Measurements from ENCODE around the gene ZNF236. TPM values are rescaled to one million over a fixed set of nuclear protein-coding genes. Genes with fewer than 3 reads are reported as not detected.
A peak's percentile ranks its signal among the peaks of the same experiment; 100 is the strongest.

Gene ZNF236
- total RNA-seq, 2 donors from 2014 or later: 19.3 to 20.1 TPM

- no peak overlapping the region for H3K27ac Mint-ChIP-seq
- no peaks in the 10 kb centered on the region for H3K36me3 Mint-ChIP-seq (ENCODE audit: low read depth)
- H3K4me1 Mint-ChIP-seq: peaks cover 6% of the 10 kb centered on the region
Observed at GRCh38 chr18:77003316-77003715, 181.0 kb downstream of the ZNF236 start.

GRCh38 chr18:77004555-77005380, 182.4 kb downstream of the ZNF236 start:
- ATAC-seq (replicated peaks): peak; percentile 42
- Mint-ChIP-seq H3K4me1 (peaks cover 6% of the 10 kb centered on the region), H3K27ac (peak overlapping the region; percentile 38), H3K4me3 (peak overlapping the region; percentile 42), H3K36me3 (ENCODE audit: low read depth) (peaks cover 7% of the 10 kb centered on the region), H3K27me3 (no peaks in the 10 kb centered on the region), H3K9me3 (no peaks in the 10 kb centered on the region)

More at GRCh38 chr18:77003316-77003715, 181.0 kb downstream of the ZNF236 start:
- ATAC-seq (replicated peaks): no peak
- Mint-ChIP-seq H3K4me3 (no peak overlapping the region), H3K9me3 (no peaks in the 10 kb centered on the region), H3K27me3 (no peaks in the 10 kb centered on the region)

GRCh38 chr18:77005651-77006195, 183.4 kb downstream of the ZNF236 start:
- Mint-ChIP-seq H3K4me1 (peaks cover 9% of the 10 kb centered on the region), H3K27ac (no peak overlapping the region), H3K27me3 (no peaks in the 10 kb centered on the region), H3K4me3 (no peak overlapping the region), H3K9me3 (no peaks in the 10 kb centered on the region), H3K36me3 (ENCODE audit: low read depth) (peaks cover 16% of the 10 kb centered on the region)
- ATAC-seq (replicated peaks): no peak

GRCh38 chr18:77006305-77007175, 184.2 kb downstream of the ZNF236 start:
- H3K27me3 Mint-ChIP-seq: no peaks in the 10 kb centered on the region
- no peaks in the 10 kb centered on the region for H3K9me3 Mint-ChIP-seq
- peak overlapping the region; percentile 65 for H3K27ac Mint-ChIP-seq
- peaks cover 24% of the 10 kb centered on the region for H3K36me3 Mint-ChIP-seq (ENCODE audit: low read depth)
- ATAC-seq (replicated peaks): no peak
- H3K4me1 Mint-ChIP-seq: peaks cover 11% of the 10 kb centered on the region
- no peak overlapping the region for H3K4me3 Mint-ChIP-seq

- Mint-ChIP-seq H3K27ac (peak overlapping the region; percentile 65), H3K4me1 (peaks cover 11% of the 10 kb centered on the region), H3K4me3 (no peak overlapping the region)
Observed at GRCh38 chr18:77007251-77007650, 184.9 kb downstream of the ZNF236 start.

GRCh38 chr18:77008006-77008405, 185.6 kb downstream of the ZNF236 start:
- Mint-ChIP-seq H3K36me3 (ENCODE audit: low read depth) (peaks cover 39% of the 10 kb centered on the region), H3K4me1 (peaks cover 11% of the 10 kb centered on the region), H3K27me3 (no peaks in the 10 kb centered on the region), H3K27ac (no peak overlapping the region), H3K4me3 (no peak overlapping the region), H3K9me3 (no peaks in the 10 kb centered on the region)
- no peak for ATAC-seq (replicated peaks)

More at GRCh38 chr18:77007251-77007650, 184.9 kb downstream of the ZNF236 start:
- ATAC-seq (replicated peaks): no peak
- Mint-ChIP-seq H3K36me3 (ENCODE audit: low read depth) (peaks cover 31% of the 10 kb centered on the region), H3K9me3 (no peaks in the 10 kb centered on the region), H3K27me3 (no peaks in the 10 kb centered on the region)

- Mint-ChIP-seq H3K27ac (peak overlapping the region; percentile 59), H3K4me3 (no peak overlapping the region), H3K27me3 (no peaks in the 10 kb centered on the region), H3K9me3 (no peaks in the 10 kb centered on the region), H3K36me3 (ENCODE audit: low read depth) (peaks cover 46% of the 10 kb centered on the region), H3K4me1 (peaks cover 16% of the 10 kb centered on the region)
- no peak for ATAC-seq (replicated peaks)
Observed at GRCh38 chr18:77008576-77009315, 186.4 kb downstream of the ZNF236 start.

GRCh38 chr18:77009675-77010074, 187.3 kb downstream of the ZNF236 start:
- no peak for ATAC-seq (replicated peaks)
- Mint-ChIP-seq H3K4me3 (no peak overlapping the region), H3K9me3 (no peaks in the 10 kb centered on the region), H3K27me3 (no peaks in the 10 kb centered on the region), H3K36me3 (ENCODE audit: low read depth) (peaks cover 56% of the 10 kb centered on the region), H3K4me1 (peaks cover 16% of the 10 kb centered on the region), H3K27ac (peak overlapping the region; percentile 37)

- Mint-ChIP-seq H3K4me3 (no peak overlapping the region), H3K36me3 (ENCODE audit: low read depth) (peaks cover 79% of the 10 kb centered on the region), H3K27me3 (no peaks in the 10 kb centered on the region), H3K27ac (peak overlapping the region; percentile 67), H3K4me1 (peaks cover 20% of the 10 kb centered on the region), H3K9me3 (no peaks in the 10 kb centered on the region)
- no peak for ATAC-seq (replicated peaks)
Observed at GRCh38 chr18:77012120-77012519, 189.8 kb downstream of the ZNF236 start.

GRCh38 chr18:77012806-77013541, 190.6 kb downstream of the ZNF236 start:
- H3K27me3 Mint-ChIP-seq: no peaks in the 10 kb centered on the region
- H3K4me1 Mint-ChIP-seq: peaks cover 17% of the 10 kb centered on the region
- peak overlapping the region; percentile 65 for H3K27ac Mint-ChIP-seq
- H3K36me3 Mint-ChIP-seq (ENCODE audit: low read depth): peaks cover 88% of the 10 kb centered on the region
- no peak overlapping the region for H3K4me3 Mint-ChIP-seq
- no peak for ATAC-seq (replicated peaks)
- no peaks in the 10 kb centered on the region for H3K9me3 Mint-ChIP-seq

- no peak overlapping the region for H3K4me3 Mint-ChIP-seq
- H3K27ac Mint-ChIP-seq: peak overlapping the region; percentile 65
- peaks cover 95% of the 10 kb centered on the region for H3K36me3 Mint-ChIP-seq (ENCODE audit: low read depth)
- no peak for ATAC-seq (replicated peaks)
- H3K27me3 Mint-ChIP-seq: no peaks in the 10 kb centered on the region
- no peaks in the 10 kb centered on the region for H3K9me3 Mint-ChIP-seq
- H3K4me1 Mint-ChIP-seq: peaks cover 27% of the 10 kb centered on the region
Observed at GRCh38 chr18:77013811-77014521, 191.6 kb downstream of the ZNF236 start.

- H3K36me3 Mint-ChIP-seq (ENCODE audit: low read depth): peaks cover 99% of the 10 kb centered on the region
- no peaks in the 10 kb centered on the region for H3K9me3 Mint-ChIP-seq
- ATAC-seq (replicated peaks): no peak
- H3K27me3 Mint-ChIP-seq: no peaks in the 10 kb centered on the region
- H3K4me3 Mint-ChIP-seq: no peak overlapping the region
- H3K4me1 Mint-ChIP-seq: peaks cover 32% of the 10 kb centered on the region
- H3K27ac Mint-ChIP-seq: no peak overlapping the region
Observed at GRCh38 chr18:77014538-77014937, 192.2 kb downstream of the ZNF236 start.

GRCh38 chr18:77015169-77015568, 192.8 kb downstream of the ZNF236 start:
- Mint-ChIP-seq H3K4me3 (no peak overlapping the region), H3K4me1 (peaks cover 34% of the 10 kb centered on the region), H3K36me3 (ENCODE audit: low read depth) (peaks cover 97% of the 10 kb centered on the region), H3K9me3 (no peaks in the 10 kb centered on the region), H3K27me3 (no peaks in the 10 kb centered on the region), H3K27ac (no peak overlapping the region)
- no peak for ATAC-seq (replicated peaks)

Data from activated T-helper 17 cell treated with anti-CD3 and anti-CD28 coated beads, Interleukin-2, amount 50 U/mL, for 72 hours (primary cell).